SK-N-MC (cell line): Measurements from ENCODE around the gene OR14K1.

Source experiments
- EZH2 ChIP-seq: fragments of 200-600 bp; sonication (generic); IDR thresholded peaks from one replicate; pipeline ENCODE4 v1.6.1; 2017; ENCODE audit warnings: antibody characterized with exemption
- POLR2AphosphoS5 ChIP-seq: IDR thresholded peaks from 2 replicates; pipeline ENCODE4 v1.6.1; 2012; ENCODE audit warnings: mild to moderate bottlenecking, low read depth, low read length, borderline replicate concordance

- TF ChIP-seq EZH2 (no peak), POLR2AphosphoS5 (no peak)
Measured at GRCh38 chr1:247716546-247716945, 21.9 kb upstream of the OR14K1 start, which contains the start of gene OR6F1.
